Measurements from ENCODE around the gene IP6K3.

IP6K3 gene

GRCh38 chr6:33755070-33755869, 8.6 kb upstream of the IP6K3 start:
- TF ChIP-seq CTCF (IDR thresholded peaks at IDR 0.05; ENCODE audit: borderline replicate concordance, control extremely low read depth, extremely low read depth, insufficient read depth, missing control alignments), result no peak
- DNase-seq (ENCODE audit: low spot score), result no peak
- in situ Hi-C loops (cut with MboI; ENCODE audit: low sequenced_read_pairs, unreplicated experiment), result no loop called here

- no peak for TF ChIP-seq CTCF (IDR thresholded peaks at IDR 0.05; ENCODE audit: borderline replicate concordance, control extremely low read depth, extremely low read depth, insufficient read depth, missing control alignments)
- no peak for DNase-seq (ENCODE audit: low spot score)
- in situ Hi-C loops (cut with MboI; ENCODE audit: low sequenced_read_pairs, unreplicated experiment), result no loop called here
Measured at GRCh38 chr6:33754222-33754621, 7.5 kb upstream of the IP6K3 start.

- in situ Hi-C loops (cut with MboI; ENCODE audit: low sequenced_read_pairs, unreplicated experiment), result no loop called here
- TF ChIP-seq CTCF (IDR thresholded peaks at IDR 0.05; ENCODE audit: borderline replicate concordance, control extremely low read depth, extremely low read depth, insufficient read depth, missing control alignments), result no peak
- DNase-seq (ENCODE audit: low spot score), result no peak
Measured at GRCh38 chr6:33752646-33753015, 5.9 kb upstream of the IP6K3 start.

GRCh38 chr6:33751771-33752645, 5.3 kb upstream of the IP6K3 start:
- DNase-seq (ENCODE audit: low spot score), result no peak
- no peak for TF ChIP-seq CTCF (IDR thresholded peaks at IDR 0.05; ENCODE audit: borderline replicate concordance, control extremely low read depth, extremely low read depth, insufficient read depth, missing control alignments)
- in situ Hi-C loops (cut with MboI; ENCODE audit: low sequenced_read_pairs, unreplicated experiment), result no loop called here

GRCh38 chr6:33750244-33750991, 3.7 kb upstream of the IP6K3 start:
- in situ Hi-C loops (cut with MboI; ENCODE audit: low sequenced_read_pairs, unreplicated experiment), result no loop called here
- no peak for DNase-seq (ENCODE audit: low spot score)
- no peak for TF ChIP-seq CTCF (IDR thresholded peaks at IDR 0.05; ENCODE audit: borderline replicate concordance, control extremely low read depth, extremely low read depth, insufficient read depth, missing control alignments)

GRCh38 chr6:33749401-33749800, 2.7 kb upstream of the IP6K3 start:
- in situ Hi-C loops (cut with MboI; ENCODE audit: low sequenced_read_pairs, unreplicated experiment), result no loop called here
- no peak for TF ChIP-seq CTCF (IDR thresholded peaks at IDR 0.05; ENCODE audit: borderline replicate concordance, control extremely low read depth, extremely low read depth, insufficient read depth, missing control alignments)
- no peak for DNase-seq (ENCODE audit: low spot score)

Measured in GM13976 (cell line).